ENCODE data around the gene RHBDF2.
A peak's percentile ranks its signal among the peaks of the same experiment; 100 is the strongest.

The RHBDF2 gene

DNA sequence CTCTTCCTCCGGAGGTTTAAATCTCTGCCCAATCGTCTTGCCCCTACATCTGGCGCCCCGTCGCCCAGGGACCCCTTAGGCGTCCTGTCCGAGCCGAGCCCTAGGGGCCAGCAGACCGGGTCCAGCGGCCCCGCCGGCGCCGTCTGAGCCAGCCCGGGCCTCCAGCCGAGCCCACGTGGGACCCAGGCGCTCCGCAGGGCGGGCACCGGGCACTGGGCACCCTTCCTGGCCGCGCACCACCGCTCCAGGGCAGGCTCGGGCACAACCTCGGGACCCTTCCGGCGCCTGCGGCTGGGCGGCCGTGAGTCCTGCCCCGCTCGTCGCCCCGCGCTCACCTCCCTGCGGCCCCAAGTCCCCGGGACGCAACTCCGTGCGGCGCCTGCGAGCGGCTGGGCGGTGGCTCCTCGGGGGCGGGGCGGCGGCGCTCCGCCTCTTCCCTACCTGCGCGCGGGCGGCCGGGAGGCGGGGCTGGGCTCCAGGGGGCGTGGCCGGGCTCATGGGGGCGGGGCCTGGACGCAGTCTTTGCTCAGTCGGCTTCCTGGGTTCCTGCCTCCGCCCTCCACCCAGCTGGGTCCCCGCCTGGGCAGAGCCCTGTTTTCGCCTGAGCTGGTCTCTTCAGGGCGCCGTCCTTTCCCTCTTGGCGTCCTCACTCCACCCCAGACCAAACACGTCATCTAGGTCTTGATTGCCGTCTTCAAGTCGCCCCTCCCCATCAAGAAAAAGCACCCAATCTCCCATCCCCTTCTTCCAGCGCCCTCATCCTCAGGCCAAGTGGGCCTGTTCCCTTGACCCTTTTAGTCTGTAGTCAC, at the start of gene RHBDF2:
Gene RHBDF2, minus strand, starts transcription at position 406 of the 809 bp plus-strand sequence. CDS start 19,899 bp downstream, outside the sequence.
- DNase-seq = peak; percentile 92

DNA sequence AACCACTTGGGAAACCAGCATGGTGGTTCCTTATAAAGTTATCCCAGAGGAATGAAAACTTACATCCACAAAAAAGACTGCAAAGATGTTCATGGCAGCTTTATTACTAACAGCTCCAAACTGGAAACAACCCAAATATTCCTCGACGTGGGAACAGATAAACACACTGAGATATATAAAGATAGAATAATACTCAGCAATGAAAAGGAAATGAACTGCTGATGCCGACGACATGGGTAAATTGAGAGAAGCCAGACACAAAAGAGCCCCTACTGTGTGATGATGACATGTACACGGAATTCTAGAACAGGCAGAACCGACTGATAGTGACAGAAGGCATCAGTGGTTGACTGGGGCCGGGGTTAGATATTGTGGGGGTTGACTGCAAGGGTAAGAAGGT, 48.3 kb upstream of the RHBDF2 start:
- no peak for DNase-seq

DNA sequence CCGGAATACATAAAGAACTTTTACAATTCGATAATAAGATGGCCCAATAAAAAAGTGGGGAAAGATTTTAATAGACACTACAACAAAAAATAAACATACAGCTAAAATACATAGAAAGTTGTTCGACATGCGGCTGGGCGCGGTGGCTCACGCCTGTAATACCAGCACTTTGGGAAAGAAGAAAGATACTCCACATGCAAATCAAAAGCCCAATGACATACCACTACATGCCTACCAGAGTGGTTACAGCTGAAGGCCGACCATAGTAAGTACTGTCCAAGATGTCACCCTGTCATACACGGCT, 47.9 kb upstream of the RHBDF2 start:
- DNase-seq = no peak

DNA sequence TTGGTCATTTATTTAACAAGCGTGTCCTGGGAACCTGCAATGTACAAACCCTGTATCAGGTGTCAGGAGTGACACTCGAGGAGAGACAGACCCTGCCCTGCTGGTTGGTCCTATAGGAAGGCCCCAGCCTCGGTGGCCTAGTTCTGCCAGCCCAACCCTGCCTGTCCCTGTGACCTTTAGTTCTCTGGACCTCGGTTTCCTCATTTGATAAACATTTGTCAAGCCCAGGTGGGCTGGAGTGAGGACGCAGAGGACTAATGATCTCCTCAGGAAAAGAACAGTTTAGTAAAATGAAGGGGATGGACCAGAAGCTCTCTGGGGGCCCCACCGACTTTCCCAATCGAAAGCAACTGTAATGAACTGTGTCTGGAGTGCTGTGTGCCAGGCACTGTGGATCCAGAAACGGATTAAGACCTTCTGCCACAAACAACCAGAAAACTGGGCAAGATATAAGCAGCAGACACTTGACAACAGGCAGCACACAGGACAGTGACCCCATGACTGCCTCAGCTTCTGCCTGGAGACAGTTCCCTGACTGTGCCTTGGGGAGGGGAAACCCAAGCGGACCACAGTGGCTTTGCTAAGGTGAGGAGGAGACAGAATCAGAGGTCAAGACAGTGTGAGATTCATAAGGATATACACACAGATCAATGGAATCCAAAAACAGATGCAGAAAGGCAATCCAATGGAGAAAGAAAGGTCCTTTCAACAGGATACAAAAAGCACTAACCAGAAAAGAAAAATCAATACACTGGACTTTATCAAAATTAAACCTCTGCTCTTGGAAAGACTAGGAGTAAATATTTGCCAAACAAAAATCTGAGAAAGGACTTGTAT, 47.4 kb upstream of the RHBDF2 start:
- no peak for DNase-seq

DNA sequence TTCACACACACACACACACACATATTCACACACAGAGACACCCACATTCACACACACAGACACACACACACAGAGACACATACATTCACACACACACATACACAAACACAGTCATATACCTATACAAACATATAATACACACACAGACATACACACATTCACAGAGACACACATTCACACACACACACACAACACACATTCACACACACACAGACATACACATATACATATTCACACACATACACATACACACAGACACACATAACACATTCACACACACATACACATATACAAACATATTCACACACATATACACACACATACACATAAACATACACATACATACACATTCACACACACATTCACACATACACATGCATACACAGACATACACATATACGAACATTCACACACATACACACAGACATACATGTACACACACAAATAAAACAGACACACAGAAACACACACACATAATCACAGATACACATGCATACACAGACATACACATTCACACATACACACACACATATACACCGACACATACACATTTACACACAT, 46.5 kb upstream of the RHBDF2 start:
- no peak for DNase-seq

DNA sequence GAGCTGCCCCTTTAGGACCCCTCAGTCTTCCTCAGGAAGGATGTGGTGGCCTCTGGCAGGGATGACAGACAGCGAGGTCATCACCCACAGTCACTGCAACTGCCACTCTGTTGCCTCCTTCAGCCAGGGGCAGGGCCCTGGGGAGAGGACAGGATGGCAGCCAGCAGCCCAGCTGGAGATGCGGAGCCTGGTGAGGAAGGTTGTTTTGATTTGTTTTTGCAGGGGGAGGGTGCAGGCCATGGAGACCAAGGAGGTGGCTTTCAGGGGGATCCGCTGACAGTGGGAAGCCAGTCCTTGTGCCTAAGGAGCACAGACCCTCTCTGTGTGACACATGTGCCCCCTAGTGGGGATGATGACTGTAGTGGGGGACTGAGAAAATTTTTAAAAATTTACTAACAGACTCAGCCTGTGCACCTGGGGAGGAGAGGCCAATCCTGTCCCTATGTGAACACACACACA, 46.0 kb upstream of the RHBDF2 start:
- peak; percentile 73 for DNase-seq

DNA sequence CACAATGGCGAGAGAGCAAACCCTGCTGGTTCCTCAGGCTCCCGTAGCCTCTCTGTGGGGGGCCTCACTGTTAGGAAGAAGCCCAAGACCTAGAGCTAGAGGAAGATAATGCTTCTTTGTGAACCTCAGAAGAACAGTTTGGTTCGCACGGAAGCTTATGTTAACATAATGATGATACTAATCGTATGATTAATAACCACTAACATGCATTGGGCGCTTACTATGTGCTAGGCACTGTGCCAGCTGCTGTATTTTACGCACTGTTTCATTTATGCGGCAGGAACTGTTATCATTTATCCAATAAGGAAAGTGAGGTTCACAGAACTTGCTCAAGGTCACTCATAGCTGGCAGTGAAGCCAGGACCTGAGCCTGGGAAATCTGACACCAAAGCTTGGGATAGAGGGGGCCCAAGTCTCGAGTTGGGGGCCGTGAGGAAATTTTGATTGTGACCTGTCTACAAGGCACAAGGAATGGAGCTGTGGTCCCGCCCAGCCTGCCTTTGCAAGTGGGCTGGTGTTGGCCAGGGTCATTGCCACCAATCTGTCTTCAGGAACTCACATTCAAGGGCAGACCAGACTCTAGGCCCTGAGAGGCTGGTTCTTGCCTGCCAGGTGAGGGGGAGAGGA, 45.4 kb upstream of the RHBDF2 start:
- DNase-seq = no peak

DNA sequence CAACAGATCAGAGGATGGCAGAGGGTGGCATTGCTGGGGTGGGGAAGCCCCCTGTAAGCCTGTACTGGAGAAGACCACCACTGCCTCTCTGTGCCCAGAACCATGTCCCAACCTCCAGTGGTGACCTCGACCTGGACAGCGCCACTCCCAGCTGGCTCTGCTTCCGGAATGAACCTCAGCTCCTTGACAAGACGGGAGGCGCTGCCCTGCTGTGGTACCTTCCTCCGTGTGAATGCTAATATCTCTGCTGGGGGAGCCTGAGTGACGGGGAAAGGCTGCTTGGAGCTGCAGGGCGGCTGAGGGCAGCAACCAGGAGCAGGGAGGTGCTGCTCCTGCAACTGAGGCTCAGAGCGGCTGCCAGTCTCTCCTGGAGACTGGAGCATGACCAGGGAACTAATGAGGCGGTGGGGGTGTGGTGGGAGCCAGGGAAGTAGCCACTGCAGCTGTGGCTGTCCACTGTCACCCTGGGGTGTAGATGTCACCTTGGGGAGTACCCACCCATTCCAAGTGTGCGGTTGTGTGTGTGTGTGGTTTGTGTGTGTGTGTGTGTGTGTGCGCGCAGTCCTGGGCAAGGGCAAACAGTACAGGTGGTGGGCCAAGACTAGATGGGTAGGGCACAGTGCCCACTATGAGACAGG, 44.8 kb upstream of the RHBDF2 start:
- no peak for DNase-seq

DNA sequence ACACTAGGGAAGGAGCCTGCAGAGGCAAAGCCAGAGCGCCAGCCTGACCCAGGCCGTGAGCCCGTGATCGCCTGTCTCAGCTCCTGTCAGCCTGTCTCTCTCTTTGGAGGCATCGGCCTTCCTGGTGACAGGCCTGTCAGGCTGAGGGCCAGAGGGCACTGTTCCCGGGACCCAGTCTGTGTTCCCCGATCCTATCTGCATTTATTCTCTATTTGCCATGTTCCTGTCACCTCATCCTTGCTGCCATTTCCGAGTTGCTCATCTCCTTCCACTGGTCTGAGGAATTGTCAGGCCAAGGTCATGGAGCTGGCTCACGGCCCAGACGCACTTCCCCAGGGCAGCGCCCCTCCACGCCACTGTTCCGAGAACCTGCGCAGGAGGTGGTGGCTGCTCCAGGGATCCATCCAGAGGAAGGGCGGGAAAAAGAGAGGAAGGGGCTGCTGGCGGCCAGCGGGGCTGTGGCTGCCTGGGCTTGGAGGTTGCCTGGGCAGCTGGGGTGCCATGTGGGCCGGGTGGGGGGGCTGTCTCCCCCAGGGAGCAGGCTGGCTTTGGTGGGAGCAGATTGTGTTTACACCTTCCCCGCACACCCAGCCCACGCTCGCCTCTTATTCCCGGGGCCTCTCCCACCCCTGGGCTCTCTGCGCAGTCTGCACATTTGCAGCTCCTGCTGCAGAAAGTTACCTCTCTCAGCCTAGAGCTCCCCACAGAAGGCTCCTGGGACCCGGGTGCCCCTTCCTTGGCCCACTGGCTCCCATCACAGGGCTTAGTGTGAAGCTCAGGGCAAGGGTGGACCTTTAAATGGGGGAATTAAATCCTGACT, 43.5 kb upstream of the RHBDF2 start:
- DNase-seq = peak; percentile 27

DNA sequence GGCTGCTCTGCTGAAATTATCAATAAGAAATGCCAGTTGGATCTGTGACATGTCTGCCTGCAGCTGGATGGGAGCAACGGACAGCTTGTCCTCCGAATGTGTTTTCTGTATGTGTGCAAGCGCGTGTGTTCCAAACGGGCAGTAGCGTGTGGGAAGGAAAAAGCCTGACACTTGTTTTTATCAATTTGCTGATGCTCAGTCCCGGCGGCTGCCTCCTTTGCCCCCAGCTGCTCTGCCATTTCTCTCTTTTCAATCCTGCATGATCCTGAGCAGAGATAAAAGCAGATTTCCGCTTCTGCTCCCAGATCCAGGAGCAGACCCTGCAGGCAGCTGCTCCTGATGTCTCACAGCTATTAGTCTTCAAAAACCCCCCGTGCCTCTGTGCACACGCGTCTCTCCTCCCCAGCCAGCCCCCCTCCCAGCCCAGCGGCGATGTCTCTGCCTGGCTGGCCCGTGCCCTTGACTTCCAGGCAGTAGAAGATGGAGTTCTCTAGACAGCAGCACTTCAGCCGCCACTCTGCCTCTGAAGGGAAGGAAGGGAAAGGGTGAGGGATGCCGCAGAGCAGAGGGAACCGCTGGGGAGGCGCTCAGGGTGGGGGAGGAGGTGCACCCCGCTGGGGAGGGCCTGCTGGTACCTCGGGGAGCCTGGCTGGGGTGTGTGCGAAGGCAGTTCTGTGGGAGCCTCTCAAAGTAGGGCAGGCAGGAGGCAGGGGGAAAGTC, 42.8 kb upstream of the RHBDF2 start:
- no peak for DNase-seq

DNA sequence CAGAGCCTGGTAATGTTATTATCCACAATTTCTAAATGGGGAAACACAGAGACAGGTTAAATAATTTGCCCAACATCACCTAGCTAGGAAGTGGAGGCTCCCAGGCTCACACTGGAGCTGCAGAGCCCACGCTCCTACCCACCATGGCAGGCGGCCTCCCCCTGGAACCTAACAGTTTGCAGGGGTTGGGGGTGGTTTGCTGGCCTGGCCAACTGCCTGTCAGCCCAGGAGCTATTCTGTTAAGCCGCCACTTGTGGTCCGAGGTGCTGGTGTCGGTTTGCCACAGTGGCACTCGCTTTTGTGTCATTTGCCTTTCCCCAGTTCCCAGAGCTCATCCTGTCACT, 42.2 kb upstream of the RHBDF2 start:
- no peak for DNase-seq

DNA sequence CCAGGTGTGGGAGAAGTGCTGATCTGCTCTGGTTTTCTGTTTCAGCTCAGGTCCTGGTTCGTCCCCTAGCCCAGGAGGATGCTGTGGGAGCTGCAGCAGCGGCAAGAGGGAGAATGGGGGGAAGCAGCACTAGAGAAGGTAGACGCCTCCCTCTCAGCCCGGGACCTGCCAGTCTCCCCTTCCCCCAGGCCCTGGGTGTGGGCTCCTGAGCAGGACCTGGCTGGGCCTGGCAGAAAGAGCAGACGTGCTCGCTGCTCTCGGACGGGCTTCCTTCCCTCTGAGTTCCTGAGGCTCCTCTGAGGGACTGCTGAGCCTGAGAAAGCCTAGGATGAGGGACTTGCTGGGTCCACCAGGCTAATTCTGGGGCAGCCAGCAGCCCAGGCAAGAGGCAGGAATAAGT, 41.8 kb upstream of the RHBDF2 start:
- DNase-seq = no peak

DNA sequence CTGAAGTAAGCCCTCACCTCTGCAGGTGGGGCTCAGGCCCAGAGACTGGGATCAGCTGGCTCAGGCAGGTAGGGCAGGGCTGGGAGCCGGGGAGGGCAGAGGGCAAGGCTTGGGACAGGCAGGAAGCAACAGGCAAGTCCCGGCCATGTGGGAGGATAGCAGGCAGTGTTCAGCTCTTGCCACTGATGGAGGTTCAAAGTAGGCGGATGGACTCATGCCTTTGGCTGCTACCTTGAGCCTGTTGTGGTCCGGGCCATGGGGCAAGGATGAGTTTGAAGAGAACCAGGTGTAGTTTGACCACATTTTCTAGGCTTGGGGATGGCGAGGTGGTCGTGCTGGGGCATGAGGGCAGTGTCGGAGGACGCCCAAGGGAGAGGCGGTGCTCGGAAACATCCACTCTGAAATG, 41.3 kb upstream of the RHBDF2 start:
- DNase-seq = no peak

DNA sequence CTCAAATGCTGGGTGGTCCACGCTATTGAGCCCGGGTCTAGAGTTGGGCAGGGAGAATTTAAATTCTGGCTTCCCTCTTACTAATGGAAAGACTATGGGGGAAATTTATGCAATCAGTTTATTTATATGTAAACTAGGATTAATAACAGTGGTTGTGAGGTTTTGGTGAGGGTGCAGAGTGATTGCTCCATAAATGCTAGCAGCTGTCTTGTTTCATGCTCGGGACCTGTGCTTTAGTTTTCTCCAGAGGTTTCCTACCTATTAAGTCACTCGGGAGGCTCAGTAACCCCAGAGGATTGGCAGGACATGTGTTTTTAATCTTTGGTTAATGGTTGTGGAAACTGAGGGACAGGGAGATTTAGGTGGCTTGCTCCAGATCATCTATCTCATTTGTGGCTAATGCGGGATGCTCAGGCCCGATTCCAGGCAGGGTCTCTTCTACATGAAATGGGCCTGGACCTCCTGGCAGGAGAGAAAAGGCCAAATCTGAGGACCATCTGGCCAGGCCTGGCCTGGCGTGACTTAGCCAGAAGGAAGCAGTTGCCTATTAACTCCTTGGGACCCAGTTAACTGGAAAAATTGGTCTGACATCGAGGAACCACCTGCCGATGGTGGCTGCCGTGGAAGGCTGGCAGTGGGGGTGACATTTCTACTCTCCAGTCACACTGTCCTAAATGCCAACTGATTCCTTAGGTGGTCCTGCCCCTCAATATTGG, 40.7 kb upstream of the RHBDF2 start:
- DNase-seq = no peak

DNA sequence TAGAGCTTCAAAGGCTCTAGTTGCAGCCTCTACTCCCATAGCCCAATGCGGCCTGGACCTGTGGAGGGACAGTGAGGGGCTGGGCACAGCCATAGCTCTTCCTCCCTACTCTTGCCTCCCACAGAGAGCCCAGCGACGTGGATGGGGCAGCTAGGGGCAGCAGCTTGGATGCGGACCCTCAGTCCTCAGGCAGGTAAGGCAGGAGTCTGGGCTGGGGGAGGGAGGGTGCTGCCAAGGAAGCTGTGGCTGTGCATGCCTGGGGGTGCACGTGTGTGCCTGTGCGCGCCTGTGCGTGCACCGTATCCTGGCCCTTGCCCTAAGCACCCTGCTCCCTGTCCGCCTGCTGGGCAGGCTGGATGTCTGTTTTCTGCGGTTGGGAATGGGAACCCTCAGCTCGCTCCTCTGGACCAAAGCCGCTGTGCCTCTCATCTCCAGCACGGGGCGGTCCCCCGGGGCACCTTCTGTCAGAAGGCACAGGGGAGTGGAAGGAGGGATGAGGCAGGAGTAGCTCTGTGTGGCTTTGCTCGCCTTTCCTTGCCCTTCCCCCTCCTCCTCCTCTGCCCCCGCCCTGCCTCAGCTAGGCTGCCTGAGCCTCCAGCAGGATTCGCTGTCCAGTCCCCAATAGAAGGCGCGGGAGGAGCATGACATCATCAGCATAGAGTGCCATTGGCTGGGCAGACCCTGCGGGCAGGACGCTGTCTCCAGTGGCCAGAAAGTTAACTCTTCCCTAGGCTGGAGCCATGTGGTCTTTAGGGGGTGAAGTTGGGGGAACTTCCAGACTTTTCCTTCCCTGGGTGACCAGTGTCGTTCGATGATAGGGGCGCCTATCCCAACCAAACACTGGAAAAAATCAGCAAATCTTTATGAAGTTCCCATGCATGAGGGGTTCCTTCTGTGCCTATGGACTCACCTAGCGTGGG, 39.4 kb upstream of the RHBDF2 start:
- peak; percentile 95 for DNase-seq

DNA sequence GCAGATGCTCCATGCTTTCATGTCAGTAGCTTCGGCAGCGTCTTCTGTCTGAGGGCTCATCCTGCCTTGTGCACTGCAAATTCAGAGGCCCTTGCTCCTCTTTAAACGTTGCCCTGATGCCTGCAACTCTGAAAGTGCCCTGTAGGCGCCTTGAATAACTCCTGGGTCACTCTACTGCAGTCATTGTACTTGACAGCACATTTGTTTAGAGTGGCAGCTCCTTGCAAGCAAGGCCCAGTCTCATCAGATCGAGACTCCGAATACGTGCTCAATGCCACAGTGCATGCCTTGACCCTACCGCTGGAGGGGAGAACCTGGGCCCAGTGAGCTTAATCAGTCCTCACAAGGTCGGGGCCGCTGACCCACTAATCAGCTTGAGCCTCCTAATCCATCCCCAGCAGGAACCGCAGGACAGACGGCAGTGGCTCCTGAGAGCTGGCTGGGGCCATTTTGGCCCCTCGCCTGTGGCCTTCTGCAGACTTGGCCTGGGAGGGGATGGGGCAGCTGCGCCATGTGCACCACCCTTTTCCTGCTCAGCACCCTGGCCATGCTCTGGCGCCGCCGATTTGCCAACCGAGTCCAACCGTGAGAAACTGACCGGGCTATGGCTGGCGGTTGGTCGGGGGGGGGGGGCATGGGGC, 38.5 kb upstream of the RHBDF2 start, which contains the start of gene PRCD:
Gene PRCD, plus strand, starts transcription at position 414 of the 641 bp plus-strand sequence. Its CDS starts 98 bp downstream, at position 512.
- DNase-seq = peak; percentile 56

DNA sequence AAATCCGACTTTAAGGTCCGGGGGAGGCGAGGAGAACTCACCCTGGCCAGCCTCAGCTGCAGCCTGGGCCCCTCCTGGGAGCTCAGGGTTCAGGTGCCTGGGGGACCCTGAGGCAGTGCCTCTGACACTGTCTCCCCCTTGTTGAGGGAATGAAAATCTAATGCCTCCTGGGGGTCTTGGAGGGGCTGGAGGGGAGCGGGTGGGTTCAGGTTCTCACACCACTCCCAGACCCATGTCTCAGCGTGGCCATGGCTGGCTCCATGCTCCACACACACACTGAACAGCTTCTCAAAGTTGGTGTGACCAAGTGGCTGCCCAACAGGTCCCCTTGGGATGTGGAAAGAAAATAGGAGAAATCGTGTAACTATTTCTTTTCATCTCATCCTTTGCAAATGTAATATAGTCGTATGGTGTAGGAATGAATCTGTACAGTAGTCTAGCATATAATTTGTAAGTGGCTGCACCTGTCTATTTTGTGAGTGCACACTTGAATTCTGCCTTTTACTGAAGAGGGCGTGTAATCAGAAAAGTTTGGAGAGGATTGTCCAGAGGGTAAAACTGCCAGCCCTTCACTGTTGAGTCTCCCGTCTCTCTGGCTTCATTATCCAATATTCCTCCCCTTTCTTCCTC, 37.8 kb upstream of the RHBDF2 start:
- DNase-seq = no peak

DNA sequence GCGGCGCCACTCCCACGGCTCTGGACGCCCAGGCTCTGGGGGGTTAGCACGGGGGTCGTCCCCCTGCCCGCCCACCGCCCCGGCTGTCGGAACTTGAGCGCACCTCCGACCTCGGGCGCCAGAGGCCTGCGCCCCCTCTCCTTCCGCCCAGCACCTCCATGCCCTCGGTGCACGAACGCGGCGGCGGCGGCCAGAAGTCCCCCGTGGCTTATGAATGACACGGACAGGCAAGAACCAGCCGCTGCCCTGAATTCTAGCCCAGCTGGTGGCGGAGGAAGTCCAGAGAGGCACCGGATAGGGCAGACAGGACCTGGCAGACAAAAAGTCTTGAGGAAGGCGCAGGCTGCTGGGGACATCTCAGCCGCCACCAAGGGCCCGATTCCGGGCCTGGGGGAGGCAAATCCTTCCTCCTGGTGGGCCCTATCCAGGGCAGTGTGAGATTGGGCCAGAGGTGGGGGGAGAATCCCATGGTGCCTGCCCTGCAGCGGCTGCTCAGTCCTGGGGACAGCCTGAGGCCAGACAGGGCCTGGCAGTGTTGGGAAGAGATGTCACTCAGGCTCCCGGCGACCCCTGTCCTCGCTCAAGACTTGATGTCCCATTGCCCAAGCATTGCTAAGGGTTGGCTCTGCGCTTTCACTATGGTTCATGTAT, 37.2 kb upstream of the RHBDF2 start:
- no peak for DNase-seq

All from DMS53 (cell line).